SH-SY5Y (cell line): ENCODE data around the gene ACOT9.

Experiments used
- GATA2 ChIP-seq: IDR thresholded peaks from 2 replicates; pipeline ENCODE4 v1.6.1; 2011; ENCODE audit warnings: mild to moderate bottlenecking, low read depth, low read length
- GATA3 ChIP-seq: IDR thresholded peaks from 2 replicates; pipeline ENCODE4 v1.6.1; 2011; ENCODE audit warnings: low read depth, mild to moderate bottlenecking, low read length, moderate library complexity

DNA sequence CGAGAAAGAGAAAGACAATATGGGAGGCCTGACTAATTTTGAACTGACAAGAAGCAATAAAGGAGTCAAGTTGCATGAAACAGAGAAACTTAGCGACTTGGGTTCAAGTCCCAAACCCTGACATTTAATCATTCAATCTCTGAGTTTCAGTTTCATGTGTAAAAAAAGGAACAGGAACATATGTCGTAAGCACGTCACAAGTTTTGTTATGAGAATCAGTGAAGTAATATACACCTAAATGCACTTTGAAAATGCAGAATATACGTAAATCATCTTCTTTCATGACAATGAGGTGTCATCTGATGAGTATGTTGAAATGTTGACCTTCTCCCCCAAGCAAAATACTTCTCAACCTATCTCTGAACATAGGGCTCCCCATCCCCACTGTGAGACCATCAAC lies 10.4 kb downstream of the ACOT9 start:
- TF ChIP-seq GATA2 (no peak), GATA3 (no peak)
